Parathyroid adenoma (tissue), 2 donors: ENCODE measurements around the gene UBE3A.

Source experiments
- H2AFZ ChIP-seq: fragments of 300-600 bp; sonication (generic); one replicate; pipeline ENCODE4 v1.7.0; 2017; ENCODE audit warnings: antibody characterized with exemption, mild to moderate bottlenecking
- H3K27ac ChIP-seq: fragments of 300-600 bp; sonication (generic); one replicate; pipeline ENCODE4 v1.7.0; 2017
- H3K27me3 ChIP-seq: fragments of 300-600 bp; sonication (generic); one replicate; pipeline ENCODE4 v1.7.0; 2017; ENCODE audit warnings: low read length; ENCODE audit not compliant: control insufficient read depth, insufficient read depth
- H3K36me3 ChIP-seq: fragments of 300-600 bp; sonication (generic); one replicate; pipeline ENCODE4 v1.7.0; 2017; ENCODE audit warnings: low read length; ENCODE audit not compliant: control insufficient read depth, insufficient read depth
- H3K4me1 ChIP-seq: fragments of 300-600 bp; sonication (generic); one replicate; pipeline ENCODE4 v1.7.0; 2017; ENCODE audit warnings: control low read depth
- H3K4me2 ChIP-seq: fragments of 300-600 bp; sonication (generic); one replicate; pipeline ENCODE4 v1.7.0; 2017; ENCODE audit warnings: low read length
- H3K4me3 ChIP-seq: fragments of 300-600 bp; sonication (generic); one replicate; pipeline ENCODE4 v1.7.0; 2017; ENCODE audit warnings: low read depth, low read length
- H3K79me2 ChIP-seq: fragments of 300-600 bp; sonication (generic); one replicate; pipeline ENCODE4 v1.7.0; 2017; ENCODE audit warnings: control low read depth
- H3K9ac ChIP-seq: fragments of 300-600 bp; sonication (generic); one replicate; pipeline ENCODE4 v1.7.0; 2017; ENCODE audit warnings: mild to moderate bottlenecking
- H3K9me3 ChIP-seq: fragments of 300-600 bp; sonication (generic); one replicate; pipeline ENCODE4 v1.7.0; 2017; ENCODE audit warnings: low read length; ENCODE audit not compliant: control insufficient read depth
- CTCF ChIP-seq: fragments of 300-600 bp; sonication (generic); IDR thresholded peaks from one replicate; pipeline ENCODE4 v1.7.0; 2017; ENCODE audit warnings: antibody characterized with exemption, mild to moderate bottlenecking
- donor health status: primary hyperparathyroidism.

Gene UBE3A

GRCh38 chr15:25346371-25346770, 92.5 kb downstream of the UBE3A start:
- peaks cover 3% of the 10 kb centered on the region for H3K9me3 ChIP-seq
- H3K9ac ChIP-seq, result no peak overlapping the region
- H3K4me1 ChIP-seq, result no peaks in the 10 kb centered on the region
- H3K4me2 ChIP-seq, result no peak overlapping the region
- H3K27ac ChIP-seq, result no peak overlapping the region
- H3K36me3 ChIP-seq, result peaks cover 3% of the 10 kb centered on the region
- no peaks in the 10 kb centered on the region for H3K27me3 ChIP-seq
- H3K79me2 ChIP-seq, result no peaks in the 10 kb centered on the region
- no peak overlapping the region for H2AFZ ChIP-seq
- H3K4me3 ChIP-seq, result no peak overlapping the region
- TF ChIP-seq CTCF, result no peak

- Histone ChIP-seq H3K36me3 (peaks cover 3% of the 10 kb centered on the region), H3K9ac (no peak overlapping the region), H3K4me2 (no peak overlapping the region), H3K79me2 (no peaks in the 10 kb centered on the region), H3K27ac (no peak overlapping the region), H3K4me3 (no peak overlapping the region), H3K9me3 (peaks cover 3% of the 10 kb centered on the region), H3K4me1 (no peaks in the 10 kb centered on the region), H3K27me3 (no peaks in the 10 kb centered on the region), H2AFZ (no peak overlapping the region)
- TF ChIP-seq CTCF, result no peak
Observed at GRCh38 chr15:25345943-25346342, 92.9 kb downstream of the UBE3A start.

- H2AFZ ChIP-seq, result no peak overlapping the region
- no peak overlapping the region for H3K4me3 ChIP-seq
- H3K9ac ChIP-seq, result no peak overlapping the region
- no peaks in the 10 kb centered on the region for H3K9me3 ChIP-seq
- no peak overlapping the region for H3K4me2 ChIP-seq
- TF ChIP-seq CTCF, result no peak
- no peaks in the 10 kb centered on the region for H3K36me3 ChIP-seq
- no peaks in the 10 kb centered on the region for H3K4me1 ChIP-seq
- H3K79me2 ChIP-seq, result no peaks in the 10 kb centered on the region
- H3K27ac ChIP-seq, result no peak overlapping the region
- no peaks in the 10 kb centered on the region for H3K27me3 ChIP-seq
Observed at GRCh38 chr15:25342629-25343028, 96.2 kb downstream of the UBE3A start.

- Histone ChIP-seq H3K27me3 (no peaks in the 10 kb centered on the region), H3K4me2 (no peak overlapping the region), H3K9me3 (no peaks in the 10 kb centered on the region), H3K36me3 (no peaks in the 10 kb centered on the region), H3K4me3 (no peak overlapping the region), H2AFZ (no peak overlapping the region), H3K9ac (no peak overlapping the region), H3K27ac (no peak overlapping the region), H3K79me2 (no peaks in the 10 kb centered on the region), H3K4me1 (no peaks in the 10 kb centered on the region)
- TF ChIP-seq CTCF, result no peak
Observed at GRCh38 chr15:25339431-25339830, 99.4 kb downstream of the UBE3A start.

GRCh38 chr15:25335279-25335678, 103.5 kb downstream of the UBE3A start:
- Histone ChIP-seq H3K27me3 (no peaks in the 10 kb centered on the region), H3K9me3 (no peaks in the 10 kb centered on the region), H3K9ac (no peak overlapping the region), H3K79me2 (no peaks in the 10 kb centered on the region), H2AFZ (no peak overlapping the region), H3K4me2 (no peak overlapping the region), H3K27ac (no peak overlapping the region), H3K4me3 (no peak overlapping the region), H3K4me1 (no peaks in the 10 kb centered on the region), H3K36me3 (no peaks in the 10 kb centered on the region)
- no peak for TF ChIP-seq CTCF
